HG02884 (cell line): ENCODE results near the gene CR1.
A peak's percentile ranks its signal among the peaks of the same experiment; 100 is the strongest.
"Not testable (repeated sequence)": the region's sequence is repeated elsewhere in the genome, so short reads cannot be mapped to it uniquely, and the experiment has no call there.

Experiments
- ATAC-seq: cut with Tn5 transposase; IDR thresholded peaks from one replicate; pipeline ENCODE4 v1.9.1; 2021; ENCODE audit warnings: mild to moderate bottlenecking, moderate library complexity; ENCODE audit not compliant: unreplicated experiment

CR1 gene

DNA sequence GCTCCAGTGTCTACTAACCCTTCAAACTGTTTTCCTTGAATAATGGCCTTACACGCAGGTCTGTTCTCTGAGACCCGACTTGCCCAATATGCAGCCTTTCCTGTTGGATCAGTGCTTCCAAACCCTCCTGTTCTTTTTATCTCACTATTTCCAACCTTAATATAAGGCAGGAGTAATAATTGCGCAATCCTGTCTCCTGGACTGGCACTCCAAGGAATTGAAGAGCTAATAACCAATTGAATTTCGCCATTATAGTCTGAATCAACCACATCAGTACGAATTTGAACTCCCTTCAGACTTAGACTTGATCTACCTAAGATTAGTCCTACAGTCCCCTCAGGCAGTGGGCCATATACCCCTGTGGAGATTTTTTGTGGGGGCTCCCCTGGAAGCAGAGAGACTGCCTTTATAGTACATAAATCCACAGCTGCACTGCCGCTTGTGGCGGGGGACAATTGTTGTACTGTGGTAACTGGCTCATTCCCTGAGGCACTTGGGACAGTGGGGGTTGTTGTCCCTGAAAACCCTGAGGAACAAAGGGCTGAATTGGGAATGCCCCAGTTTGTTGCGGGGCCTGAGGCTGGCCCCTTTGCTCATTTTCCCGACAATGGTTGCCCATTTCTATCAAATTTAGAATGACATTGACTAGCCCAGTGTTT is 142.7 kb downstream of the CR1 start:
- ATAC-seq = not testable (repeated sequence)

DNA sequence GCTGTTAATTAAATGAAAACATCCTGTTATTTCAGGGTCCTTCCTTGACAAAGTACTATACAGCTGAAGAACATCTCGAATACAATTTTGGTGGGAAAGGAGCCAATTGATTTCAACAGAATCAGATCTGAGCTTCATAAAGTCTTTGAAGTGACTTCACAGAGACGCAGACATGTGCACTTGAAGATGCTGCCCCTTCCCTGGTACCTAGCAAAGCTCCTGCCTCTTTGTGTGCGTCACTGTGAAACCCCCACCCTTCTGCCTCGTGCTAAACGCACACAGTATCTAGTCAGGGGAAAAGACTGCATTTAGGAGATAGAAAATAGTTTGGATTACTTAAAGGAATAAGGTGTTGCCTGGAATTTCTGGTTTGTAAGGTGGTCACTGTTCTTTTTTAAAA is 143.4 kb downstream of the CR1 start:
- ATAC-seq = not testable (repeated sequence)

DNA sequence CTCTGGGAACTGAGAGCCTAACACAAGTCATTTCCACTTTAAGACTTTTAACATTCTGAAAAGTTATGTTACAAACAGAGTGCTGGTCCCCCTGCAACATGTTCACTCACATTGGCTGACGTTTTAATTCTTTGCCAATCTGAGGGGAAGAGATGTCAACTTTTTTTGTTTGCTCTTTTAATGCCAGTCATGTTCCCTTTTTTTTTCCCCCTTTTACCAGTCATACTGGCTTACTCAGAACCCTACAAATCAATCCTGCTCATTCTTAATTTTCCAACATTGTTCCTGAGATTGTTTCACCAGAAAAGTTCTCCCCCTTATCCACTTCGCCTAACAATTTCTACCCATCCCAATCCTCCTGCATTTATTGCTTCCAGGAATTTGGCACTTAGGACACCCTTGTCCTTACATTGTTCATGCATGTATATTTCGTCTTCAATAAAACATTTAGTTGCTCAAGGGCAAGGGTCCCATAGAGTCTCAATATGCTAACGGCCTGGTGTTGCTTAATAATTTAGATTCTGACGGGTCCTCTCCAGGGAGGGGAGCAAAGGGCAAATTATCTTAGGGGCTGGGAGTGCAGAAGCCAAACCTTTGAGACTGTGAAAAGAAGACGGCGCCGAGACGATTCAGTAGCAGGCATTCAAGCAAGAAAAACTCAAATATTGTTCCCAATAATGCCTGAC is 148.4 kb downstream of the CR1 start:
- ATAC-seq = peak; percentile 9

DNA sequence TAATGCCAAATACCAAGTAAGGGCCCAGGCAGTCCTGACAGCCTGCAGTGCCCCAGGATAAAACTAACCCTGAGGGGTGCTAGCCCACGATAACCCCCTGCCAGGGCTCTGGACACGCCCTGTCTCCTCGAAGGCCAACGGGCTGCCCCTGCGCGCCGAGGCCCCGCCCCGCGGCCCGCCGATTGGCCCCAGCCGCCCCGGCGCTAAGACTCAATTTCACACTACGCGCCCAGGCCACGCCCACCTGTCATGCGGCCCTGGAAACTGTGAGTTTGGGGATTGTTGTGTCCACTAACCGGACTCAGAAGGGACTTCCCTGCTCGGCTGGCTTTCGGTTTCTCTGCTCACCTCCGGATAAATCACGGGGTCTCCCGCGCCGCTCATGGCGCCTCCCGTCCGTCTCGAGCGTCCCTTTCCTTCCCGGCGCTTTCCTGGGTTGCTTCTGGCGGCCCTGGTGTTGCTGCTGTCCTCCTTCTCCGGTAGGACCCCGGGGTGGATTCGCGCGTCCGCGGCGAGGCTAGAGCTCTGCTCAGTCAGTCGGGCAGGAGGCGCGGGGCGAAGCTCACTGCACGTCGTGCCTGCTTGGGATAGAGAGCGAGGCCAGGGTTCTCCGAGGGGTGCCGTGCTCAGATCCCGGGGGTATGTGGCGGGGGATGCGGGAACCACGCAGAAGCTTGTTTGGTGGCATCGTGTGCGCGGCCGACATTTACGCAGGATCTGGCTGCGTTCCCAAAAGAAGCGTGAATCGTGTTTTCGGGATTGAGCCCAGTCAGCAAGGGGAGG is 149.1 kb downstream of the CR1 start, which contains the start of gene CR1L:
Gene CR1L (plus strand): TSS at position 282 of the 783 bp plus-strand sequence. CDS start 101 bp downstream, at position 383.
- peak; percentile 92 for ATAC-seq

DNA sequence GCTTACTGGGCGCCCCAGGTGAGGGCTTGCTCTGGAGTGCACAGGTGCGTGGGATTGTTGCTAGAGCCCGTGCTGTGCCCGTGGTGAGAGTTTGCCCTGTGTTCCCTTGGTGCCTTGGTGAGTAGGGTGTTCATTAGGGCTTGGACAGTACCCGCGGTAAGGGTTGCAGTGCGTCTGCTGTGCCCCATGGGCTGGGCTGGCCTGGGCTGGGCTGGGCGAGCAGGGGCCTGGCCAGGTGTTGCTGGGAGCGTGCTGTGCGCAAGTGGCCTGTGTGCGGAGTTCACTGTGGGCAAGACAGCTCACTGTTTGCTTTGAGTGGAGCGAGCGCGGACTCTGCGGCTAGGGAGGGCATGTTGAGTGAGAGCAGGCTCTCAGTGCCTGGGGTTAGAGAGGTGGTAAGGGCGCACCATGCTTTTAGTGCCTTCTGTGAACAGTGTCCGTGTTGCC is 149.7 kb downstream of the CR1 start:
- ATAC-seq = no peak

DNA sequence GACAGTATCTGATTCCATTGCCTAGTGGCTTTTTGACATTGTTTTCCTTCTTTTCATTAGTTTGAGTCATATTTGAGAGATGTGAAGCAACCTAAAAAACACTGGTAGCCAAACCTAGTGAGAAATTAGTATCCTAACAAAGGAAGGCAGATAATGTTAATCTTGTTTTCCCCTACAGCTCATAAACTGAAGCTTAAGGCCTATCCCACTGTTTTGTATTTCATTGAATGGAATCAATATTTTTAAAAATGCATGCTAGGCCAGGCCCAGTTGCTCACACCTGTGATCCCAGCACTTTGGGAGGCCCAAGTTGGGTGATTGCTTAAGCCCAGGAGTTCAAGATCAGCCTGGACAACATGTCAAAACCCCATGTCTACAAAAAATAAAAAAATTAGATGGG is 150.2 kb downstream of the CR1 start:
- ATAC-seq = no peak

DNA sequence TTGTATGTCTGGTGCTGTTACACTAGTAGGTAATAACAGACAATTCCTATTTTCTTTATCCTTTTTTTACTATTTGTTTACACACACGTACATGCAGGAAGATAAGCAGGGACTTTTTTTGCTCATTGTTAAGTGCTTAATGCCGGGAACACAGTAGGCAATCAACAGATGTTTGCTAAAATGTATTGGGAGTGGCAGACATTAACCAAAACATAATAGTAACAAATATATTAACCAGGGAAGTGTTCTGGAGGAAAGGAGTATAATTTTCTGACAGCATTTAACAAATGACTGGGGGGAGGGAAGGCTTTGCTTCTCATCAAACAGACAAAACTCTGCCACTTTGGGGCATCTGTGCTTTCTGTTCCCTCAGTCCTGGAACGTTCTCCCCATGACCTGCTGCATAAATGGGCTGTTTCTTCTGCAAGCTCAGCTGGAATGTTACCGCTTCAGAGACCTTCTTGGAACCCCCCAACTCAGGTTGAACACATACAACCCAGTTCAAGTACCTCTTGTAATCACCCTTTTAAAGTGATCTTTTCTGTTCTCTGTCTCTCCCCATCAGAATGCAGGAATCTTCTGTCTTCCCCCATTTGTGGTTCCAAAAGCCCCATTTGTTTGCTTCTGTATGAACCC is 151.1 kb downstream of the CR1 start:
- no peak for ATAC-seq

DNA sequence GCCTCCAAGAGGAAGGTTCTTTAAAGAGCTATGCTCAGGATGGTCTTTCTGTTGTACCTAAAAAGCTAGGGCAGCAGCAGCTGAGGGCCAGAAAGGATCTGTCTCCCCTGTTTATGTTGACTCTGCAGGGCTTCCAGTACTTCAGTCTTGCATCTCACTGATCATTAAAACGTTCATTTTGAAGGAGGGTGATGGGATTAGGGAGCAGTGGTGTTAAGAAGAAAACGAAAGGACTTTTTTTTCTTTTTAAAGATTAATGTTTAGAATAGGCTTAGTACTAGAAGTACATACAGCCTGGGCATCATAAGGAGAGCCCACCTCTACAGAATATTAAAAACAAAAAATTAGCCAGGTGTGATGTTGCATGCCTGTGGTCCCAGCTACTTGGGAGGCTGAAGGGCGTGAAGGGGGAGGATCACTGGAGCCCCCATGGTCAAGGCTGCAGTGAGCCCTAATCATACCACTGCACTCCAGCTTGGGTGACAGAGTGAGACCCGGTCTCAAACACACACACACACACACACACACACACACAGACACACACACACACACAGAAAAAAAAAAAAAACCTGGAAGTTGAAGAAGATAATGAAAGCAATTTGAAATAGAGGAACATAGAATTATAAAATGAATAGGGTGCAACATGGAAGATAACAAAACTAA is 151.8 kb downstream of the CR1 start:
- ATAC-seq = no peak

DNA sequence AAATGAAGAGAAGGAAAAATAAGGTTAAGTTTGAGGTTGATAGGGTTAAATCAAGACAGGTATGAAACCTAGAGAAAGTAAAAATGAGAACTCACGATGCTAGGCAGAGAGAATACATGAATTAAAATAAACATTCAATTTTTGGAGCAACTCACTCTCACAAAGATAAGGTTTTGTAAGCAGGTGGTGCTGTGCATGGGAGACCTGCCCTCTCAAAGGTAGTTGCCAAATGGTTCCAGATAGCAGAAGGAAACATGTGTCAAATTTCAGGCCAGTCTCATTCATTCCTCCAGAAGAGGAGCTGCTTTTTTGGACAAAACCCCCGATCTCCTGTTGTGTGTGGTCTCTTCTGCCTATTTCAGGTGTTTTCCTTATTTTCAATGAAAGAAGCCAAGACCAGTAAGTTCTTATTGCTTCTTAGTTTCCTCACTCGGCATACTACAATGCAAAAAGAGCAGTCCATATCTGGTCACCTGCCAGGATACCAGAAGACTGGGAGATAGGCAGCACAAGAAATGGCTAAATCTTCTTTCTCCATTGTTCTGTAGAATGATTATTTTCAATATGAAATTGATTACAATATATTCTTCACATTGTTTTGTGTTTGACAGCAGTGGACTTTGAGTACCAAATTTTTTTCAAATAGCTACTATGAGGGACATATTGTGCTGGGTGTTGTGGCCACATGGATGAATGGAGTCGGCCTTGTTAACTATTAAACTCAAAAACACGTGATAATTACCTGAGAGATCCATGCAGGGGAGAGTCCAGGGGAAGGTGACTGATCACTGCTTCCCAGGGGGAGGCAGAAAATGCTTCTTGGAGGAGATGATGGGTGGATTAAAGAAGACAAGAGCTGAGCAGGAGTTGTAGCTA is 152.6 kb downstream of the CR1 start:
- no peak for ATAC-seq

DNA sequence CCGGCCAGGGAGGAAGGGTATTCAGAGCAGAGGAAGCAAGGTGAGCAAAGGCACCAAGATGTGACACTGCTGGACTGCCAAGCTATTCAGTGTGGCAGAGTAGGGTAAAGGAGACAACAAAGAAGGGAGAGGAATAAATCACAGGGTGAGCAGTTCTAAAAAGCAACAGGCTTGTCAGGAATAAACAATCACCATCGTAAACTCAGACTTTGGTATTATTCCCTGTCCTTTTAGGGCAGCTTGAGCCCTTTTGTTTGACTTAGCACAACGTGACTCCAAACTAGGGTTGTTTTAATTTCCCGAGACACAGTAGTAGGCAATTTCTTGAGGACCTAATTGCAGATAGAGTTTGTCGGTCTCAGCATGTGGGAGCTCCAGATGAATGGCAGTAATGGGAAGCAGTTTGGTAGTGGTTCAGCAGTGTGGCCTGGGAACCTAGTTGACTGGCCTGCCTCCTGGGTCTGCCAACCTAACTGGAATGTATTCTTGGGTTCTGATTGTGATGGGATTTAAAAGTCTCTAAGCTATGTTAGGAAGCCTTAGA is 153.3 kb downstream of the CR1 start:
- ATAC-seq = no peak

DNA sequence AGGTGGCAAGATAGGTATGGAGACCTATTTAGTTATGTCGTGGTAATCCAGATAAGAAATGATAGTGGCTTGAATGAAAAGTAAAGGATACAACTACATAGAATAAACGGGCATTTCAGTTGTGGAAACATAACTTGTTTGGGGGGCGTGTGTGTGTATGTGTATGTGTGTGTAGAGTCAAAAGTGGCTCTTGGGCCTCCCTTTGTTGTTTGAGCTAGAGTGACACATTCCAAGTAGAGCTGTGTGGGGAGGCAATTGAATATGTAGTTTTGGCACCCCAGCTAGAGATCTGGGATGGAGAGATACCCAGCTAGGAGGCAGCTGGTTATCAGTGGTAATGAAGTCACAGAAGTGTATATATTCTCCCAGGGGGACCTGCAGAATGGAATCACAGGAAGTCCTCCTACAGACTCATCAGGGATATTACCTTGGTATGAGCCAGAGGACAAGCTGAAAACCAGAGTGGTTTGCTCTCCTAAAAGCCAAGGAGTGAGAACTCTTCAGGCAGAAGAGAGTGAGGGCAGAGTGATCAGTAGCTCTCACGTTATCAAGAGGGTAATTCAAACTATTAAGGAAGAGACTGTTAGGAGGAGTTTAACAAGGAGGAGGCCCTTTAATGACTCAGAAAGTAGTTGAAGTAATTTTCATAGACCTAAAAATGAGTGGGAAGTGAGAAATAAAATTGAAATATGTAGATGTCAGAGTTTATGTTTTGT is 154.1 kb downstream of the CR1 start:
- ATAC-seq = no peak

DNA sequence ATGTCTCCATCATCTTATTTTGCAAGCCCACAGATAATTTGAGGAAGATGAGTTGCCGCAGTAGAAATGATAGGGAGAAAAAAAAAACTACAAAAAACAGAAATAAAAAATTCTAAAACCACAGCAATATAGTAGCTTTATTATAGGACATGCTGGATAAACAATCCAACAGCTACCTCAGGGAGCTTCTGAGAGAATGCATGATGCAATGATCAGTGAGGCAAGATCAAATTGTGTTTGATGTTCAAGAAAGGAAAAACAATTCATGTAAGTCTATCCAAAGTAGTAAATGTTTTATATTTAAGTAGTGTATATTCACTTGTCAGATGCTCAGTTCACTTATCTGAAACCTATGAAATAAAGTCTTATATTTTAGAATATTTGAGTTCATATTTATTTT is 155.6 kb downstream of the CR1 start:
- no peak for ATAC-seq

DNA sequence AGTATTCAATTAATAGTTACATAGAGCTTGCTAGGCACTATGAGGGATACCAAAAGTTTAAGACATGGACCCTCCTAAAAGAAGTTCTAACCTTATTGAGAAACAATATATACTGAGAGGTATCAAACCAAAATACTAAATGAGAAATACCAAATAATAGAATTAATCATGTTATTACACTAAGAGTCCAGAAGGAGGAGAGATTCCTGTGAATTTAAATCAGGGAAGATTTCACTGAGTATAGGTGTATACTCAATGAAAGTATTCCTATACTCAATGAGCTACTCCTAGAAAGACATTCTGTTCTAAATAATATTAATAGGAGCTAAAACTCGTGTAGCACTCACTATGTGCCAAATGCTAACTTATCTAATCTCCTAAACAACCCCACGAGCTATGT is 158.4 kb downstream of the CR1 start:
- ATAC-seq = no peak

DNA sequence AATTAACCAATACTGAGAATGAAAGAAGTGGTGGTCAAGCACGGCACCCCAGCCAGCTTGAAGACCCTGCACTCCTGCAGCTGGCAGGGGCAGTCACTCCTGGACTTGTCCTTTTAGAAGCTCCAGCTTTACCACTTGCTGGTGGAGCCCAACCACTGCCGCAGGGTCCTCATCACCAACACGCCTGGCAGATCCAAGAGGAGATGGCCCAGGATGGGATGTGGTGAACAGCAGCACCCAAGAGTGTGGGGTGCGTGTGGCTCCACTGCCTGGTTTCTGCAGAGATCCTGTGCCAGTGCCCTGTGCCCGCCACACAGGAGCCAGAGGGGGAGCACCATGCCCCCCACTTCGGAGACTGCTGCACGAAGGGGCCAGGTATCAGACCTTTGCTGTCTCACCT is 162.5 kb downstream of the CR1 start:
- ATAC-seq = no peak

DNA sequence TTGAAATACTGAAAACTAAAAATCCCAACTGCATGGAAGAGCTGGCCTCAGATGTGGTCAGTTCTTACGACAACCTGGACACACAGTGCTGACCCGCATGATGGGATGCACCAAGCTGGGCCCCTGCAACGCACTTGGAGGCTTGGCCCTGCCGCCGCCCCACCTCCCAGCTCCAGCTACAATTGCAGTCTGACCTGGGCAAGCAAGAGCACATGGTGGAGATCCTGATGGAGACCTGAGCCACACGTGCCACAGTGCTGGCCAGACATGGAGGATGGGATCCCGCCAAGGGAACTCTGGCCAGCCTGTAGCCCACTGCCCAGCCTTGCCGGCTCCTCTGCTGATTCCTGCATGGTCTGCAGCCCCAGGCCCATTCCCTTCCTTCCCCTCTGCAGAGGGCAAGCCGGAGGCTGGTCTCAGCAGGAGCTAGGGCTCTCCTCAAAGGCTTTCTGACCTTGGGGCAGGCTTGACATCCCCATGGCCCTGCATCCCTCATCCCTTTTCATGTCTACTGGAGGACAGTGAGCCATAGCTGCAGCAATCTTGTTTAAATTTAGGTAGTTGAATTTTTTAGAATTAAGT is 163.0 kb downstream of the CR1 start:
- ATAC-seq = no peak

DNA sequence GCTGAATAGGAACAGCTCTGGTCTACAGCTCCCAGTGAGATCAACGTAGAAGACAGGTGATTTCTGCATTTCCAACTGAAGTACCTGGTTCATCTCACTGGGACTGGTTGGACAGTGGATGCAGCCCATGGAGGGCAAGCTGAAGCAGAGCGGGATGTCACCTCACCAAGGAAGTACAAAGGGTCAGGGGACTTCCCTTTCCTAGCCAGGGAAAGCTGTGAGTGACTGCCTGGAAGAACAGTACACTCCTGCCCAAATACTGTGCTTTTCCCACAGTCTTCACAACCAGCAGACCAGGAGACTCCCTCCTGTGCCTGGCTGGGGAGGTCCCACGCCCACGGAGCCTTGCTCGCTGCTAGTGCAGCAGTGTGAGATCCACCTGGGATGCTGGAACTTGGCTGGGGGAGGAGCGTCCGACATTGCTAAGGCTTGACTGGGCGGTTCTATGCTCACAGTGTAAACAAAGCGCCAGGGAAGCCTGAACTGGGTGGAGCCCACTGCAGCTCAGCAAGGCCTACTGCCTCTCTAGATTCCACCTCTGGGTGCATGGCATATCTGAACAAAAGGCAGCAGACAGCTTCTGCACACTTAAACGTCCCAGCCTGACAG is 163.7 kb downstream of the CR1 start:
- ATAC-seq = no peak

DNA sequence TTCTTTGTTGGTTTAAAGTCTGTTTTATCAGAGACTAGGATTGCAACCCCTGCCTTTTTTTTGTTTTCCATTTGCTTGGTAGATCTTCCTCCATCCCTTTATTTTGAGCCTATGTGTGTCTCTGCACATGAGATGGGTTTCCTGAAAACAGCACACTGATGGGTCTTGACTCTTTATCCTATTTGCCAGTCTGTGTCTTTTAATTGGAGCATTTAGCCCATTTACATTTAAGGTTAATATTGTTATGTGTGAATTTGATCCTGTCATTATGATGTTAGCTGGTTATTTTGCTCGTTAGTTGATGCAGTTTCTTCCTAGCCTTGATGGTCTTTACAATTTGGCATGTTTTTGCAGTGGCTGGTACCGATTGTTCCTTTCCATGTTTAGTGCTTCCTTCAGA is 165.5 kb downstream of the CR1 start:
- not testable (repeated sequence) for ATAC-seq

DNA sequence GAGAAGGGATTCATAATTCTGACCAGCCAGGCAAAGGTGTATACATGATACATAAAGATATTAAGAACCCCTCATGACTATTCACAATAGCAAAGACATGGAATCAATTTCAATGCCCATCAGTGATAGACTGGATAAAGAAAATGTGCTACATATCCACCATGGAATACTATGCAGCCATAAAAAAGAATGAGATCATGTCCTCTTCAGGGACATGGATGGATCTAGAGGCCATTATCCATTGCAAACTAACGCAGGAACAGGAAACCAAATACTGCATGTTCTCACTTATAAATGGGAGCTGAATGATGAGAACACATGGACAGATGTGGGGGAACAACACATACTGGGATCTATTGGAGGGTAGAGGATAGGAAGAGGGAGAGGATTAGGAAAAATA is 170.4 kb downstream of the CR1 start:
- no peak for ATAC-seq
